ENCODE data around the gene KLK13. TPM values are rescaled to one million over a fixed set of nuclear protein-coding genes. Genes with fewer than 3 reads are reported as not detected.

Gene KLK13
- total and polyA plus RNA-seq, 2 experiments from 2014 or later: 0.25 TPM; not detected in 1

DNA sequence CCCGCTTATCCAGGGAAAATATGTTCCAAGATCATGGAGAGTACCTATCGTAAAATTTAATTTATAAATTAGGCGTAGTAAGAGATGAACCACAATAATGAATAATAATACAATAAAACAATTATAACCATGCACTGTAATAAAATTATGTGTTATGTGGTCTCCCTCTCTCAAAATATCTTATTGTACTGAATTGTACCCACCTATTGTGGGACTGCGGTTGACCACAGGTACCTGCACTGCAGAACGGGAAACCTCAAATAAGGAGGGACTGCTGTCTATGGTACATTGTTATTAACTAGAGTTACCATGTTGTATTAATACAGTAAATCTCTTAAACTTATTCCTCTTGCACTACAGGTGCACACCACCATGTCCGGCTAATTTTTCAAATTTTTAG is 24.7 kb downstream of the KLK13 start:
- Histone ChIP-seq H4K20me1 (ENCODE audit: insufficient read depth) (no peaks in the 10 kb centered on the region), H3K9me2 (ENCODE audit: insufficient read depth) (no peaks in the 10 kb centered on the region), H3K9me3 (ENCODE audit: low read depth) (no peaks in the 10 kb centered on the region), H3K36me3 (ENCODE audit: low read depth) (no peaks in the 10 kb centered on the region), H3K4me1 (ENCODE audit: insufficient read depth) (no peaks in the 10 kb centered on the region), H3K4me3 (no peak overlapping the region), H3K79me2 (ENCODE audit: insufficient read depth) (no peaks in the 10 kb centered on the region), H3K27ac (no peak overlapping the region), H3K4me2 (ENCODE audit: unreplicated experiment) (no peak overlapping the region), H3K9ac (no peak overlapping the region), H2AFZ (no peak overlapping the region), H3F3A (ENCODE audit: insufficient read depth) (no peaks in the 10 kb centered on the region), H3K27me3 (replicated peaks; ENCODE audit: insufficient read depth) (no peaks in the 10 kb centered on the region)
- in situ Hi-C loops (cut with MboI): no loop called here
- WGBS, 2 experiments (ENCODE audit: low coverage in 1 of 2, low lambda C conversion rate in 2 of 2, missing lambda C conversion rate in 2 of 2): 42 to 48% methylated on average over 6 of the region's 6 CpGs
- TF ChIP-seq EZH2phosphoT487 (IDR thresholded peaks at IDR 0.05; ENCODE audit: insufficient read depth, low read depth) (no peak), EZH2 (IDR thresholded peaks at IDR 0.05; ENCODE audit: insufficient read depth, poor library complexity, severe bottlenecking) (no peak)
- no peak for DNase-seq

DNA sequence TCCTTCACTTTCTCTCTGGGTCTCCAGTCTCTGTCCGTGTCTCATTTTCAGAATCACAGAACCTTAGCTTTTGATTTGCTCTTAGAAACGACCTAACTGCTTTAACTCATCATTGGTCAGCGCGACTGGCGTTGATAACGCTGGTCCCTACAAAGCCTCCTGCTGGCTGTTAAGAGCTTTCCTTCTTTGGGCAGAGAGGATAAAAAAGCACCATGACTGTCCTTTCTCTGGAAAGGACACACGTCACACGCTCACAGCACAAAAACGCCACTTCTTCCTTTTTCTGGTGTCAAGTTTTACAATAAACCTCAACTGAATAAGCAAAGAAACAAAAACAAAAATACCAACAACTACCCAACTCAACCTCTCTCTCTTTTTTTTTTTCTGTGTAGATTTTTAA is 28.4 kb downstream of the KLK13 start:
- DNase-seq: no peak
- in situ Hi-C loops (cut with MboI): no loop called here
- WGBS, 2 experiments (ENCODE audit: low coverage in 1 of 2, low lambda C conversion rate in 2 of 2, missing lambda C conversion rate in 2 of 2): 49 to 58% methylated on average over 9 of the region's 9 CpGs
- no peaks in the 10 kb centered on the region for H3K36me3 ChIP-seq (ENCODE audit: low read depth)
- H2AFZ ChIP-seq: no peak overlapping the region
- H4K20me1 ChIP-seq (ENCODE audit: insufficient read depth): no peaks in the 10 kb centered on the region
- TF ChIP-seq EZH2 (IDR thresholded peaks at IDR 0.05; ENCODE audit: insufficient read depth, poor library complexity, severe bottlenecking) (no peak), EZH2phosphoT487 (IDR thresholded peaks at IDR 0.05; ENCODE audit: insufficient read depth, low read depth) (no peak)
- H3K4me2 ChIP-seq (ENCODE audit: unreplicated experiment): no peak overlapping the region
- no peaks in the 10 kb centered on the region for H3F3A ChIP-seq (ENCODE audit: insufficient read depth)
- H3K79me2 ChIP-seq (ENCODE audit: insufficient read depth): no peaks in the 10 kb centered on the region
- H3K27me3 ChIP-seq (replicated peaks; ENCODE audit: insufficient read depth): no peaks in the 10 kb centered on the region
- no peaks in the 10 kb centered on the region for H3K9me2 ChIP-seq (ENCODE audit: insufficient read depth)
- no peaks in the 10 kb centered on the region for H3K9me3 ChIP-seq (ENCODE audit: low read depth)
- H3K9ac ChIP-seq: no peak overlapping the region
- no peaks in the 10 kb centered on the region for H3K4me1 ChIP-seq (ENCODE audit: insufficient read depth)
- H3K27ac ChIP-seq: no peak overlapping the region
- no peak overlapping the region for H3K4me3 ChIP-seq

DNA sequence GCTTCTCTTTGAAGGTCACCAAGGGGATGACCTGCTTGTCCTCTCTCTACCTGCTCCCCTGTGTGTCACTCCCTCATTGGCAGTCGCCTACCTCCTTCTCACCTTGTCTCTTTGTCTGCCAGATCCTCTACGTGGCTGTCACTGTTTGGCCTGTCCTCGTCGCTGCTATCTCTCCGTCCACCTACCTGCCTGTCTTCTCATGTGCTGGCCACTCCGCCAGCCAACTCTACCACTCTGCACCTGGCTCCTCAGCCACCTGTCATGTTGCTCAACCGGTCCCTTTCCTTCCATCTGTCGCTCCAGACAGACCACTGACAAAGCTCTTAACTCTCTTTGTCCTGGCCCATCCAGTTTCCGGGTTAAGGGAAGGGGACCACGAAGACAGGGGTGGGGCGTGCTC is 30.2 kb downstream of the KLK13 start, which contains the start of gene KLK12:
Gene KLK12, minus strand, starts transcription at position 299 of the 400 bp plus-strand sequence. CDS start 381 bp downstream, outside the sequence.
- WGBS, 2 experiments (ENCODE audit: low coverage in 1 of 2, low lambda C conversion rate in 2 of 2, missing lambda C conversion rate in 2 of 2): 34 to 38% methylated on average over 11 of the region's 11 CpGs

DNA sequence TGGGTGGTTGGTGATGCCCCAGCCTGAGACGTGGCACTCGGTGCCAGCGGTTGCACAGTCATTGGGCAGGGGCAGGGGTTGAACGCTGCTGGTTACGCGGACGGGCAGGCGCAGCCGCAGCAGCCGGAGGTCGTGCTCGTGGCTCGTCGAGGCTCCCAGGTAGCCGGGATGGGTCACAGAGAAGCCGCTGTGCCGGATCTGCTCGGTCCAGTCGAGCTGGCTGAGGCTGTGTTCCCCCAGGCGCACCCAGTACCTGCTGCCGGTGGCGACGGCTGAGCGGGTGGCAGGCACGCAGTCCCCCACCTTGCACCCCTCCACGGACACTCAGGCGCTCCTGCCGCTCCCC is 33.0 kb downstream of the KLK13 start:
- TF ChIP-seq EZH2 (IDR thresholded peaks at IDR 0.05; ENCODE audit: insufficient read depth, poor library complexity, severe bottlenecking) (no peak), EZH2phosphoT487 (IDR thresholded peaks at IDR 0.05; ENCODE audit: insufficient read depth, low read depth) (no peak)
- no peak overlapping the region for H3K4me2 ChIP-seq (ENCODE audit: unreplicated experiment)
- in situ Hi-C loops (cut with MboI): no loop called here
- H3K27me3 ChIP-seq (replicated peaks; ENCODE audit: insufficient read depth): no peaks in the 10 kb centered on the region
- no peak overlapping the region for H2AFZ ChIP-seq
- no peak overlapping the region for H3K4me3 ChIP-seq
- WGBS, 2 experiments (ENCODE audit: low coverage in 1 of 2, low lambda C conversion rate in 2 of 2, missing lambda C conversion rate in 2 of 2): 75 to 81% methylated on average over 21 to 26 of the region's 28 CpGs
- no peaks in the 10 kb centered on the region for H3K79me2 ChIP-seq (ENCODE audit: insufficient read depth)
- H3F3A ChIP-seq (ENCODE audit: insufficient read depth): no peaks in the 10 kb centered on the region
- no peaks in the 10 kb centered on the region for H3K4me1 ChIP-seq (ENCODE audit: insufficient read depth)
- no peaks in the 10 kb centered on the region for H4K20me1 ChIP-seq (ENCODE audit: insufficient read depth)
- no peaks in the 10 kb centered on the region for H3K9me3 ChIP-seq (ENCODE audit: low read depth)
- H3K9ac ChIP-seq: no peak overlapping the region
- H3K9me2 ChIP-seq (ENCODE audit: insufficient read depth): no peaks in the 10 kb centered on the region
- H3K36me3 ChIP-seq (ENCODE audit: low read depth): no peaks in the 10 kb centered on the region
- no peak for DNase-seq
- no peak overlapping the region for H3K27ac ChIP-seq

More for the DNA sequence above, 30.2 kb downstream of the KLK13 start, which contains the start of gene KLK12:
- Histone ChIP-seq H3K4me3 (no peak within 1 kb of the TSS), H3K27ac (no peak within 1 kb of the TSS), H3K4me1 (ENCODE audit: insufficient read depth) (no peaks in the 10 kb centered on the region), H3K36me3 (ENCODE audit: low read depth) (no peaks in the 10 kb centered on the region), H4K20me1 (ENCODE audit: insufficient read depth) (no peaks in the 10 kb centered on the region), H3K9ac (no peak within 1 kb of the TSS), H3K9me2 (ENCODE audit: insufficient read depth) (no peaks in the 10 kb centered on the region), H3K9me3 (ENCODE audit: low read depth) (no peaks in the 10 kb centered on the region), H3K79me2 (ENCODE audit: insufficient read depth) (no peaks in the 10 kb centered on the region), H3K27me3 (replicated peaks; ENCODE audit: insufficient read depth) (no peaks in the 10 kb centered on the region), H3F3A (ENCODE audit: insufficient read depth) (no peaks in the 10 kb centered on the region), H3K4me2 (ENCODE audit: unreplicated experiment) (no peak within 1 kb of the TSS), H2AFZ (no peak within 1 kb of the TSS)
- in situ Hi-C loops (cut with MboI): no loop called here
- no peak for TF ChIP-seq EZH2 (IDR thresholded peaks at IDR 0.05; ENCODE audit: insufficient read depth, poor library complexity, severe bottlenecking)
- TF ChIP-seq EZH2phosphoT487 (IDR thresholded peaks at IDR 0.05; ENCODE audit: insufficient read depth, low read depth): no peak
- no peak for DNase-seq
